Astrocyte of the spinal cord (primary cell): ENCODE data around the gene PIGBOS1.
A peak's percentile ranks its signal among the peaks of the same experiment; 100 is the strongest.
"Not testable (repeated sequence)": the region's sequence is repeated elsewhere in the genome, so short reads cannot be mapped to it uniquely, and the experiment has no call there.

Source experiments
- DNase-seq: peaks from one replicate; pipeline ENCODE4 v3.0.0; 2011; ENCODE audit warnings: low read depth, low spot score
- H3K4me3 ChIP-seq: 2 replicates; pipeline ENCODE4 v1.5.1; 2011; ENCODE audit warnings: low read depth, mild to moderate bottlenecking, low read length, moderate library complexity
- CTCF ChIP-seq: IDR thresholded peaks from 2 replicates; pipeline ENCODE4 v1.5.1; 2012; ENCODE audit warnings: low read depth, mild to moderate bottlenecking, low read length, inconsistent platforms
- in situ Hi-C: cut with HindIII; loops from 2 replicates; pipeline ENCODE4 v1.10.0; 2017; ENCODE audit warnings: low sequenced_read_pairs

PIGBOS1 gene

GRCh38 chr15:55289011-55289745 lies 29.7 kb downstream of the PIGBOS1 start:
- H3K4me3 ChIP-seq, result peak overlapping the region; percentile 82
- in situ Hi-C loops, result no loop called here
- peak; percentile 18 for DNase-seq
- TF ChIP-seq CTCF, result no peak

- no peak for DNase-seq
- in situ Hi-C loops, result no loop called here
- H3K4me3 ChIP-seq, result no peak overlapping the region
- TF ChIP-seq CTCF, result no peak
These were observed 30.8 kb downstream of the PIGBOS1 start for GRCh38 chr15:55288006-55288717.

GRCh38 chr15:55286442-55287189 lies 32.3 kb downstream of the PIGBOS1 start:
- DNase-seq, H3K4me3 ChIP-seq, in situ Hi-C loops: not testable (repeated sequence)

- no peak overlapping the region for H3K4me3 ChIP-seq
- no peak for TF ChIP-seq CTCF
- in situ Hi-C loops, result no loop called here
- no peak for DNase-seq
These were observed 34.5 kb downstream of the PIGBOS1 start for GRCh38 chr15:55284426-55284825.

- no peak overlapping the region for H3K4me3 ChIP-seq
- in situ Hi-C loops, result no loop called here
These were observed 35.4 kb downstream of the PIGBOS1 start for GRCh38 chr15:55283379-55284147.

GRCh38 chr15:55282284-55282833 lies 36.6 kb downstream of the PIGBOS1 start:
- peak; percentile 85 for DNase-seq
- no peak overlapping the region for H3K4me3 ChIP-seq
- TF ChIP-seq CTCF, result no peak
- in situ Hi-C loops, result no loop called here

More at GRCh38 chr15:55283379-55284147, 35.4 kb downstream of the PIGBOS1 start:
- TF ChIP-seq CTCF, result no peak
- DNase-seq, result no peak
